NCI-H2227 (cell line): Measurements from ENCODE around the gene LIX1L.
A peak's percentile ranks its signal among the peaks of the same experiment; 100 is the strongest.
"Not testable (repeated sequence)": the region's sequence is repeated elsewhere in the genome, so short reads cannot be mapped to it uniquely, and the experiment has no call there.

Source experiments
- DNase-seq: peaks from one replicate; lab custom pipeline; 2025; ENCODE audit not compliant: unreplicated experiment; lab: John Stamatoyannopoulos, UW

Gene LIX1L

GRCh38 chr1:145937436-145937835, 20.4 kb downstream of the LIX1L start:
- no peak for DNase-seq

- DNase-seq: no peak
These were observed 21.6 kb downstream of the LIX1L start for GRCh38 chr1:145936247-145936646.

GRCh38 chr1:145935708-145936107, 22.1 kb downstream of the LIX1L start:
- no peak for DNase-seq

GRCh38 chr1:145932522-145933009, 25.3 kb downstream of the LIX1L start:
- not testable (repeated sequence) for DNase-seq

GRCh38 chr1:145927916-145928643, 29.7 kb downstream of the LIX1L start:
- no peak for DNase-seq

- peak; percentile 99 for DNase-seq
These were observed 30.5 kb downstream of the LIX1L start, which contains the start of gene RBM8A for GRCh38 chr1:145927063-145927886. TSS of gene RBM8A (minus strand) at chr1:145927484. CDS start at chr1:145927426, 58 bp downstream.

- DNase-seq: no peak
These were observed 31.1 kb downstream of the LIX1L start for GRCh38 chr1:145926686-145927062.

- no peak for DNase-seq
These were observed 35.6 kb downstream of the LIX1L start for GRCh38 chr1:145922266-145922665.

GRCh38 chr1:145920297-145920696, 37.5 kb downstream of the LIX1L start:
- not testable (repeated sequence) for DNase-seq

- peak; percentile 30 for DNase-seq
These were observed 38.6 kb downstream of the LIX1L start for GRCh38 chr1:145918992-145919939.

- peak; percentile 97 for DNase-seq
These were observed 39.4 kb downstream of the LIX1L start, which contains the start of gene PEX11B for GRCh38 chr1:145918144-145918991. TSS of gene PEX11B (minus strand) at chr1:145918717. CDS start at chr1:145918688, 29 bp downstream.

GRCh38 chr1:145917595-145917994, 40.2 kb downstream of the LIX1L start:
- DNase-seq: peak; percentile 14

GRCh38 chr1:145916745-145917144, 41.1 kb downstream of the LIX1L start:
- DNase-seq: no peak

- DNase-seq: no peak
These were observed 45.6 kb downstream of the LIX1L start for GRCh38 chr1:145912128-145912641.

GRCh38 chr1:145908653-145909052, 49.2 kb downstream of the LIX1L start:
- DNase-seq: no peak

GRCh38 chr1:145906954-145907753, 50.7 kb downstream of the LIX1L start:
- DNase-seq: no peak

- no peak for DNase-seq
These were observed 56.4 kb downstream of the LIX1L start for GRCh38 chr1:145901312-145902021.

GRCh38 chr1:145898756-145899155, 59.1 kb downstream of the LIX1L start:
- no peak for DNase-seq
